Measurements from ENCODE around the gene KNOP1.
A peak's percentile ranks its signal among the peaks of the same experiment; 100 is the strongest.

KNOP1 gene

GRCh38 chr16:19717741-19718623, at the start of gene KNOP1, which contains the start of gene IQCK:
KNOP1 (minus strand) TSS chr16:19718227; CDS start chr16:19715035, 3,192 bp downstream.
IQCK (plus strand) TSS chr16:19718271; CDS start chr16:19718307, 36 bp downstream.
- DNase-seq, result peak; percentile 90

DNA sequence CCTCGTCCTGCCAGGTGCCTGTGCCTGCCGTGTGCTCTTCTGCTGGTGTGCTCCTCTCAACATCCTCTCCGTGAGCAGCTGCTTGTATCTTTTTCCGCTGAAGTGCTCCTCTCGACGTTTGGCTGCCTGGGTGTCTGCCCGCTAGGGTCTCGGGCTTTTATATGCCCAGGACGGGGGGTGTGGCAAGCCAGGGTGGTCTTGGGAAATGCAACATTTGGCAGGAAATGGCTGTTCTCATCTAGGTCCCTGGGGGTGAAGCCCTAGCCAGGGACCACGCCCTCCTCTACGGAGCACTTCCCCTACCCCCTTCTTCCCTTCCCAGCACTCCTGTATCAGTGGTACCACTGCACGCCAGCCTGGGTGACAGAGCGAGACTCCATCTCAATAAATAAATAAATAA, 49.5 kb upstream of the KNOP1 start:
- no peak for DNase-seq

DNA sequence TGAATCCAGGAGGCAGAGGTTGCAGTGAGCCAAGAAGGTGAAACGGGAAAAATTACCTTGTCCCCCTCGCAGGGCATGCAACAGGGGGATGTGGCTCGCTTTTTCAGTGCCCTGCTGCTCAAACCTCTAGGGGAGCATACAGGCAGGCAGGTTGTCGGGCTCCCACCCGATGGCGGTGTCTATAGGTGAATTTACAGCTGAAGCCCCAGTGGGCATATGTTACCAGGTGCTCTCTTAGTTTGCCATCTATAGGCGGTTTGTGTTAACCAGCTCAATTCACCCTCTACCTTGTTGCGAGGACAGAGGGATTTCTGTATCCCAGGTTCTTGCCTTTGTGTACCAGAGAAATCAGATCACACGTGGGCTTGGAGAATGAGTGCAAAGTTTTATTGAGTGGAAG, 49.0 kb upstream of the KNOP1 start:
- no peak for DNase-seq

- DNase-seq, result no peak
Observed at GRCh38 chr16:19766554-19766884, 48.5 kb upstream of the KNOP1 start.

DNA sequence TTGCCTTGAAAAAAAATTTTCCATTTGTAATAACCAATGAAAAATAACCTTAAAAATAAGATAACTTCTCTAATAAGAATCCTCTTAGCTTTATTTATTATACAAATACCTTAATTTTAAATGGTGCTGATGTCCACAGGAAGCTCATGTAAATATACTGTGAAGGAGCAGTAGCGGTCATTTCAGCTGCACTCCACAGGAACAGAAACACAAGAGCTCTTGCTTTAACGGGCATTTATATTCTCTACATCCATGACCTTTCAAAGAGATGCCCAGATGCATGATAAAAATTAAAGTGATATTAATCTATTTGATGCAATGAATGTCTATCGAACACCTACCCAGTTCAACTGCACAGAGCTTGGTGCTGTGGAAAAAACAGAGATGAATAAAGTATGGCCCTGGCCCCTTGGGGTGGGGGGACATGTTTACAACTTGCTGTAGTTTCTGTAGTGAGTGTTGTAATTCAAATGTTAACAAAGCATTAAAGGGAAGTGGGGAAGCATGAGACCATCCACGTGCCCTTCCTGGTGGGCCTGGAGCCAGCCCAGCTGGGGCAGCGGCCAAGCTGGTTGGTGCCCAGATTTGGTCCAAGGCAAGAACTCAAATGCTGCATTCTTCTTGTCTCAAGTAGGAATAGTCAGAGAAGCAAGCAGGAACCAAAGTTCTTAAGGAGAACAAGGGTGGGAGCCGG, 48.0 kb upstream of the KNOP1 start:
- no peak for DNase-seq

DNA sequence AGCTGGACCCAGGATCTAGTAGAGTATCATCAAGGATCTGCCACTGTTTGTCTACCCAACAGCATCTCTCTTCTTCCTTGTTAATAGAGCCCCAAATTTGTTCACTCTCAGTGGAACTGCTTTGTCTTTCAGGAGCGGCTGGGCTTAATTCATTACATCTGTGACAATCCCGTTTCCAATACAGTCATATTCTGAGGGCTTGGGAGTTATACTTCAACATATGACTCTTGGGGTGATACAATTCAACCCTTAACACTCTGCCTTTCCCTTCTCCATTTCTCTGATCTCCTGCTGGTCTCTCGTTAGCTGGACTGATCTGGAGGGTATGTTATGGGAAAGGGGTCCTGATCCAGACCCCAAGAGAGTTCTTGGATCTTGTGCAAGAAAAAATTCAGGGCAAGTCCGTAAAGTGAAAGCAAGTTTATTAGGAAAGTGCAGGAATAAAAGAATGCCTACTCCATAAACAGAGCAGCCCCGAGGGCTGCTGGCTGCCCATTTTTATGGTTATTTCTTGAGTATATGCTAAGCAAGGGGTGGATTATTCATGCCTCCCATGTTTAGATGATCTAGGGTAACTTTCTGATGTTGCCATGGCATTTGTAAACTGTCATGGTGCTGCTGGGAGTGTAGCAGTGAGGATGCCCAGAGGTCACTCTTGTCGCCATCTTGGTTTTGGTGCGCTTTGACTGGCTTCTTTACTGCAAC, 42.5 kb upstream of the KNOP1 start:
- no peak for DNase-seq

- no peak for DNase-seq
Observed at GRCh38 chr16:19757762-19758595, 40.0 kb upstream of the KNOP1 start.

DNA sequence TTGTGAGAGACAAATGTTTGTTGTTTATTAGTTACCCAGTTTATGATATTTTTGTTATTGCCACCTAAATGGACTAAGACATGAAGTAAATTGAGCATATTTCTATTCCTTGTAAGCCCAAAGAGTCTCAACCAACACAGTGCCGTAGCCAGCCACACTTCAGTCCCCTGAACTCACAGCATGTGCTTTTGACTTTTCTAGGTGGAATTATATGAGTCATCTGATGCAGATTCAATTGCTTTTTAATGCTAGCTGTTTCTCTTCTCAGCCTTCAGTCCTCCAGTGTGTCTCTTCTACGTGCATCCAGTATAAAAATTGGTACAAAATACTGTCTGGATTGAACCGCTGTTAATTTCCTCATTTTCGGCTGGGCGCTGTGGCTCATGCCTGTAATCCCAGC, 39.0 kb upstream of the KNOP1 start:
- no peak for DNase-seq

DNA sequence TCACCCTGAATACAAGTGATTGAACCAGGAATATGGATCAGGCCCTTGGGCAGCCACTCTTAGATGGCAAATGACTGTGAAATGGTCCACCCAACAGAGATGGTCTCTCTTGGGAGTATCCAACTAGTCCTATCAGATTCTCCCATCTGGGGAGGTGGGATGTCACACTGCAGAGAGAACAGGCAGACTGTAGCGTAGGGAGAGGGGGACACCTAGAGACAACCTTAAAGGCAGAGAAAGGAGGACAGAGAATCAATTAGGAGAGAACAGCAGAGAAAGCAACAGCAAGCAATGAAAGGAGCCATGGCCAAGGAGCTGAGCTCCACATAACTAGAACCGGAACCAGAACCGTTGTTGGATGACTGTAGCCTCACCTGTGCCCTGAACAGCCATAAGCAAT, 37.2 kb upstream of the KNOP1 start:
- no peak for DNase-seq

DNA sequence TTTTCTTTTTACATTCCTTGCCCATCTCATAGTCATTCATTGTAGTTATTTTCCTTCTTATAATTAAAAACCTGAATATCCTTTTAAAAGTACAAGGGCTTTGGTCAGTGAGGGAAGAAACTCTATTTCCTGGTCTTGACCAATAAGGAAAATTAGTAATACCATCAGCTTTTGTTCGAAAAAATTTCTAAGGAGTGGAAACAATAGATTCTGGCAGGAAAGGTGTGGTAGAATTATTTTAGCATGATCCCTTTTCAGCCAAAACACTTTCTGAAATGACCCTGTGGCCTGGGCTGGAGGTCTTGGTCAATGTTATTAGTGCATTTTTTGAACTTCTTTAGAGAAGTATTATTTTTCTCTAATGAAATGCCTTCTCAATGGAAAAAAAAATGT, 36.6 kb upstream of the KNOP1 start:
- no peak for DNase-seq

GRCh38 chr16:19753815-19754643, 36.0 kb upstream of the KNOP1 start:
- DNase-seq, result no peak

DNA sequence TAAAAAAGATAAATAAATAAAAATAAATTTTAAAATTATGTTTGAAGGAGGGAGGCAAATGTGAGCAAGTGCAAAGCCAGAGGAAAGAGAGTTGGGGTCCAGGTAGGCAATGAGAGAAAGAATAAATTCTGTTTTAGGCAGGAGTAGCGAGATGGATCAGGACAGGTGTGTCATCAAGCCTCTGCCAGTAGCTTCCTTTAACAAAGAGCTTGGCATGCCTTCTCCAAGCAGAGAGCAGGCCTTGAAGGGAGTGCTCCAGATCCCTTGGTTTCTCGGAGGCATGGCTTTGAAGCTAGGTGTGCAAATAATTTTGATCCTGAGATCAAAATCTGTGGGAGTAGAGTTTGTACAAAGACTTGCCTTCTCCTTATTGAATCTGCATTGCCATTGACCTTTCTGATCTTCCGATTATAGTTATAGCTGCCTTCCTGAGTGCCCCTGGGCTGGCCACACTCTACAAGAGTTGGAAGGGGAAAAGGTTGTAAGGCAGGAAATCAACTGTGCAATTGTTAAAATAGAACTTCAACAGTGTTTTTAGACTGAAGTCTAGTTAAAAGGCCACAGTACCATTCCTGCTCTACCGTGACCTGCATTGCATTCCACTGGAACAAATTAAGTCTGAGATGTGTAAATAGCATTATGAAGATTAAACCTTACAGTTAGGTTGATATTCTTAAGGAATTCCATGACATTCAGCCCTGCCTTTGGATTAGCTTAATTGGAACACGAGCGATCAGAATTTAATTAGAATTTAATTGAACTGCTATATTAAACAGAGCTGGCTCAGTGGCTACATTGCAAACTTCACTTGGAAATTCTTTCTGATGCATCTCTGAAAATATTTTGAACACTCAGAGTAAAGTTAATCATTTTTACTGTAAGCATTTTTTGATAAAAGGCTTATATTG, 33.7 kb upstream of the KNOP1 start:
- no peak for DNase-seq

GRCh38 chr16:19749571-19750080, 31.6 kb upstream of the KNOP1 start:
- DNase-seq, result no peak

- DNase-seq, result no peak
Observed at GRCh38 chr16:19748389-19749168, 30.6 kb upstream of the KNOP1 start.

GRCh38 chr16:19746561-19746960, 28.5 kb upstream of the KNOP1 start:
- DNase-seq, result no peak

- DNase-seq, result no peak
Observed at GRCh38 chr16:19745286-19746010, 27.4 kb upstream of the KNOP1 start.

- no peak for DNase-seq
Observed at GRCh38 chr16:19744670-19745069, 26.6 kb upstream of the KNOP1 start.

DNA sequence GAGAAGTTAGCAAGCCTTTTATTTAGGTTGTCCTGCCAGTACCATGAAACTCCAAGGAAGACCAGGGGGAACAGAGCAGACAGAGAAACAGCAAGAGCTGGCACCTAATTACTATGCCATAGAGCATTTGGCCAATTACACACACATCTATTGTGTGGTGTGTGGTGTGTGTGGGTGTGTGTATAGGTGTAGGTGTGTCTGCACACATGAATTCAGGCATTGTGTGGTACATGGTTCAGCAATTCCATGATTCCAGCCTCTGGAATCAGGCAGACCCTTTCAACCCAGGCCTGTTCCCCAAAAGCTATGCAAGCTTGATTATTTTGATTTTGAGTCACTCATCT, 25.8 kb upstream of the KNOP1 start:
- DNase-seq, result no peak

- DNase-seq, result no peak
Observed at GRCh38 chr16:19741354-19741753, 23.3 kb upstream of the KNOP1 start.

All from CD4-positive, alpha-beta T cell treated with Interleukin-17A for 1 hour (primary cell).